H1 (cell line): ENCODE data around the gene HSF2. TPM values are rescaled to one million over a fixed set of nuclear protein-coding genes. Genes with fewer than 3 reads are reported as not detected.

ENCODE experiments used
- BACH1 ChIP-seq: IDR thresholded peaks from 2 replicates; pipeline ENCODE4 v1.6.1; 2012; ENCODE audit warnings: low read length, improper control_type of control experiment
- BCL11A ChIP-seq, 2 experiments: IDR thresholded peaks; one replicate each; pipeline ENCODE4 v1.6.1; 2011; ENCODE audit warnings: low read depth in 2 of 2, low read length in 2 of 2, mild to moderate bottlenecking in 2 of 2
- CEBPB ChIP-seq: IDR thresholded peaks from 2 replicates; pipeline ENCODE4 v1.6.1; 2012; ENCODE audit warnings: low read depth, low read length
- E2F6 ChIP-seq: IDR thresholded peaks from 2 replicates; pipeline ENCODE4 v1.6.1; 2012; ENCODE audit warnings: inconsistent platforms
- EGR1 ChIP-seq: IDR thresholded peaks from 2 replicates; pipeline ENCODE4 v1.6.1; 2011; ENCODE audit warnings: low read depth, low read length, borderline replicate concordance
- EZH2 ChIP-seq: fragments of 200-600 bp; sonication (generic); IDR thresholded peaks from 2 replicates; pipeline ENCODE4 v1.7.1; 2012; ENCODE audit warnings: low read depth, mild to moderate bottlenecking, moderate library complexity, low read length, inconsistent platforms; ENCODE audit not compliant: severe bottlenecking
- POLR2AphosphoS5 ChIP-seq: IDR thresholded peaks from 2 replicates; pipeline ENCODE4 v1.6.1; 2011; ENCODE audit warnings: low read depth, low read length
- RAD21 ChIP-seq, 2 experiments: IDR thresholded peaks in 1 of 2; conservative IDR thresholded peaks in 1 of 2; 2 replicates each; pipeline ENCODE4 v1.6.1; 2011; ENCODE audit warnings: low read depth in 2 of 2, low read length in 2 of 2, improper control_type of control experiment in 1 of 2, inconsistent platforms in 1 of 2, mild to moderate bottlenecking in 1 of 2, moderate library complexity in 1 of 2
- RNF2 ChIP-seq: fragments of 200-900, 300-1000 bp; sonication (generic); IDR thresholded peaks from 2 replicates; pipeline ENCODE4 v1.7.1; 2016; ENCODE audit warnings: borderline replicate concordance, low read depth, mild to moderate bottlenecking, antibody characterized with exemption, low read length; ENCODE audit not compliant: poor library complexity, severe bottlenecking; ENCODE audit errors: missing control alignments
- SIN3A ChIP-seq, 2 experiments: IDR thresholded peaks in 1 of 2; conservative IDR thresholded peaks in 1 of 2; 2 replicates each; pipeline ENCODE4 v1.6.1; 2011 to 2012; ENCODE audit warnings: low read length in 2 of 2, improper control_type of control experiment in 1 of 2, low read depth in 1 of 2, mild to moderate bottlenecking in 1 of 2
- SIRT6 ChIP-seq: IDR thresholded peaks from one replicate; pipeline ENCODE4 v1.7.1; 2012; ENCODE audit warnings: low read length, inconsistent platforms
- polyA plus RNA-seq, 7 experiments: library from polyadenylated mRNA; depleted of rRNA in 3 of 7; stranded (reverse) in 5 of 7; unstranded in 2 of 7; fragments of >200 nt in 5 of 7; fragments of 200-250 nt in 2 of 7; gene quantifications; 1 replicate in 5 of 7; 2 replicates in 1 of 7; 4 replicates in 1 of 7; pipeline versions ENCODE4 v1.2.1 to v1.2.3, GENCODE V29; 2011 to 2013; ENCODE audit warnings: missing spikeins in 2 of 7, mixed read lengths in 2 of 7
- total RNA-seq: library from RNA; stranded (reverse); fragmentation: NEBNext Ultra II Directional; extraction: Animal tissue kit (Norgen Biotek cat#: 25700); gene quantifications from 2 replicates; pipeline ENCODE4 v1.2.1, GENCODE V29; 2021
- TF ChIP-seq, protein P1 (sequence below): IDR thresholded peaks from 2 replicates; pipeline ENCODE4 v1.6.1; 2011; ENCODE audit warnings: low read depth, mild to moderate bottlenecking, low read length; ENCODE audit not compliant: insufficient read depth
- TF ChIP-seq, protein P2 (sequence below), 3 experiments: IDR thresholded peaks; 1 replicate in 2 of 3; 2 replicates in 1 of 3; pipeline versions ENCODE4 v1.5.1 to v1.6.1; 2011; ENCODE audit warnings: low read length in 3 of 3, mild to moderate bottlenecking in 3 of 3, inconsistent platforms in 2 of 3, low read depth in 1 of 3, moderate library complexity in 1 of 3; ENCODE audit not compliant: insufficient read depth in 1 of 3; ENCODE audit errors: control extremely low read depth in 1 of 3

The HSF2 gene
- total and polyA plus RNA-seq, 2 of the 8 experiments (the other 6 are each of a cell fraction or from before 2014, with no cell fraction given): 16.3 to 18.3 TPM

DNA sequence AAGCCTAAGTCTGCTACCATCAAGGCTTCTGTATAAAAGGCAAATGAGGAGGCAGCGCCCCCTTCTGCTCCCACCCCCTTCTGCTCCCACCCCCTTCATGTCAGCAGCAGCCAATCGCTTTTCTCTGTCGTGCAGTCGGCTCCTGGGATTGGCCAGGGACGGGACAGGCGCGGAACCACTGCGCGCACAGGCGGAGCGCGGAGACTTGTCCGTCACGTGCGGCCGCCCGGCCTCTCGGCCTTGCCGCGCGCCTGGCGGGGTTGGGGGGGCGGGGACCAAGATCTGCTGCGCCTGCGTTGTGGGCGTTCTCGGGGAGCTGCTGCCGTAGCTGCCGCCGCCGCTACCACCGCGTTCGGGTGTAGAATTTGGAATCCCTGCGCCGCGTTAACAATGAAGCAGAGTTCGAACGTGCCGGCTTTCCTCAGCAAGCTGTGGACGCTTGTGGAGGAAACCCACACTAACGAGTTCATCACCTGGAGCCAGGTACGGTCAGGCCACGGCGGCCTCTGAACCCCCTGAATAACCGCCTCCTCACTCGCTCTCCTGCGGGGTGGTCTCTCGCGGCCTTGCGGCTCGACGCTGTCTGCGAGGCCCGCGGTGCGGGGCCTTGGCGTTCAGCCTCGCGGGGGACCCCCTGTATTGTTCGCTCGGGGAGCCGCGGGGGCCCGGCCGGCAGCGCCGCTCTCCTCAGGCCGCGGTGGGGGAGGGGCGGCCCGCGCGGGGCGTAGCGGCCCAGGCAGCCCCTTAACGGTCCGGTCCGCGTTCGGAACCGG is at the start of gene HSF2 (continued):
- TF ChIP-seq EZH2: no peak
- TF ChIP-seq EGR1: no peak
- no peak for TF ChIP-seq BCL11A (IDR thresholded peaks at IDR 0.05; ENCODE audit: low read depth in 2 of 2, low read length in 2 of 2)
- TF ChIP-seq POLR2AphosphoS5: peak; percentile 24; the same call in 1 of the 2 replicates
- TF ChIP-seq BACH1: no peak
- TF ChIP-seq RNF2: no peak
- TF ChIP-seq, protein P1, sequence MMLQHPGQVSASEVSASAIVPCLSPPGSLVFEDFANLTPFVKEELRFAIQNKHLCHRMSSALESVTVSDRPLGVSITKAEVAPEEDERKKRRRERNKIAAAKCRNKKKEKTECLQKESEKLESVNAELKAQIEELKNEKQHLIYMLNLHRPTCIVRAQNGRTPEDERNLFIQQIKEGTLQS: peak; percentile 67
- 0 out of 4 replicates have a peak, but pooled peaks of 1 of the 2 experiments have one; percentile 32 for TF ChIP-seq SIN3A (conservative IDR thresholded peaks at IDR 0.05 in 1 of 2, IDR thresholded peaks at IDR 0.05 in 1 of 2; ENCODE audit: low read depth in 1 of 2, low read length in 2 of 2)
- TF ChIP-seq, protein P2, sequence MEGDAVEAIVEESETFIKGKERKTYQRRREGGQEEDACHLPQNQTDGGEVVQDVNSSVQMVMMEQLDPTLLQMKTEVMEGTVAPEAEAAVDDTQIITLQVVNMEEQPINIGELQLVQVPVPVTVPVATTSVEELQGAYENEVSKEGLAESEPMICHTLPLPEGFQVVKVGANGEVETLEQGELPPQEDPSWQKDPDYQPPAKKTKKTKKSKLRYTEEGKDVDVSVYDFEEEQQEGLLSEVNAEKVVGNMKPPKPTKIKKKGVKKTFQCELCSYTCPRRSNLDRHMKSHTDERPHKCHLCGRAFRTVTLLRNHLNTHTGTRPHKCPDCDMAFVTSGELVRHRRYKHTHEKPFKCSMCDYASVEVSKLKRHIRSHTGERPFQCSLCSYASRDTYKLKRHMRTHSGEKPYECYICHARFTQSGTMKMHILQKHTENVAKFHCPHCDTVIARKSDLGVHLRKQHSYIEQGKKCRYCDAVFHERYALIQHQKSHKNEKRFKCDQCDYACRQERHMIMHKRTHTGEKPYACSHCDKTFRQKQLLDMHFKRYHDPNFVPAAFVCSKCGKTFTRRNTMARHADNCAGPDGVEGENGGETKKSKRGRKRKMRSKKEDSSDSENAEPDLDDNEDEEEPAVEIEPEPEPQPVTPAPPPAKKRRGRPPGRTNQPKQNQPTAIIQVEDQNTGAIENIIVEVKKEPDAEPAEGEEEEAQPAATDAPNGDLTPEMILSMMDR (IDR thresholded peaks at IDR 0.05; ENCODE audit: control extremely low read depth in 1 of 3, insufficient read depth in 1 of 3, low read depth in 1 of 3, low read length in 3 of 3): peak in 2 of 3 experiments; percentile 13 to 28; a peak in 2 of 4 replicates
- TF ChIP-seq RAD21 (IDR thresholded peaks at IDR 0.05 in 1 of 2, conservative IDR thresholded peaks at IDR 0.05 in 1 of 2; ENCODE audit: low read depth in 2 of 2, low read length in 2 of 2): peak; percentile 4 to 12; a peak in 2 of 4 replicates
- no peak for TF ChIP-seq SIRT6
- peak; percentile 90 for TF ChIP-seq E2F6
- no peak for TF ChIP-seq CEBPB
